Measurements from ENCODE around the gene USH1G. TPM values are rescaled to one million over a fixed set of nuclear protein-coding genes. Genes with fewer than 3 reads are reported as not detected.

Gene USH1G
- total RNA-seq, 6 experiments from 2014 or later: not detected

DNA sequence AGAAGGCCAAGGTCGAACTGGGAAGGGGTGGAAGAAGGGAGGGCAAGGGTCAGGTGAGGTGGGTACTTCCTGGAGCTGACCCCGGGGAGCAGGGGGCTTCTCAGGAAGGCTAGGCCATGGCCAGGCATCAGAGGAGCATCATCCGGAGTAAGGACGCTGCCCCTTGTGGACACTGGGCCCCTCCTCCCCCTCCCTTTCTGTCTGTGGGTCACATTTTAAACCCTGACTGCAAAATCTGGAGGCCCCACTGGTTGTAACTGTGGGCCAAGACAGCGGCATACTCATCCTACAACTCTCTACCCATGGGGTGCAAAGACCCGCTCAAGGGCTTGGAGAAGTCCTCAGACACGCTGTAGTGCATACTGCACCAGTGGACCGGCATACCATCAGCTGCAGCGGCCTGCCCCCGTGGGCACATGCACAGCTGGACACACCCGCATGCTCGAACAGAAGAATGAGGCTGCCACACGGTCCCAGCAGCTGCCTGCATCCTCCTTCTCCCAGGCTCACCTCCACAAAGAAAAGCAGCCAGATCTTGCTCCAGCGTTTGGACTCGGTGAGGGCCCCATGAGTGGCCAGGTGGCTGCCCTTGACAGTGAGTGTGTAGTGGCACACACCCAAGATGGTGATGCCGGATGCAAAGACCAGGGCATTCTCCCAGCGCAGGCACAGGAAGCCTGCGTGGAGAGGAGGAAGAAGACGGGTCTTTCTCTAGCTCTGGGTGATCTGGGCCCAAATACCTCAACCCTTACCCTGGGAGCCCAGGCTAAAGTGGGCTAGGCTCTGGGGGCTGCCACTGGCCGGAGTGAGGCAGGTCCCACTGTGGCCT lies 30.8 kb downstream of the USH1G start:
- Mint-ChIP-seq H3K36me3 (ENCODE audit: low read depth) (no peaks in the 10 kb centered on the region), H3K27ac (no peak overlapping the region), H3K27me3 (ENCODE audit: insufficient read depth) (peaks cover 66% of the 10 kb centered on the region), H3K9me3 (no peaks in the 10 kb centered on the region), H3K4me3 (no peak overlapping the region), H3K4me1 (ENCODE audit: low read depth) (no peaks in the 10 kb centered on the region)
- no peak for DNase-seq
- TF ChIP-seq, protein P1, sequence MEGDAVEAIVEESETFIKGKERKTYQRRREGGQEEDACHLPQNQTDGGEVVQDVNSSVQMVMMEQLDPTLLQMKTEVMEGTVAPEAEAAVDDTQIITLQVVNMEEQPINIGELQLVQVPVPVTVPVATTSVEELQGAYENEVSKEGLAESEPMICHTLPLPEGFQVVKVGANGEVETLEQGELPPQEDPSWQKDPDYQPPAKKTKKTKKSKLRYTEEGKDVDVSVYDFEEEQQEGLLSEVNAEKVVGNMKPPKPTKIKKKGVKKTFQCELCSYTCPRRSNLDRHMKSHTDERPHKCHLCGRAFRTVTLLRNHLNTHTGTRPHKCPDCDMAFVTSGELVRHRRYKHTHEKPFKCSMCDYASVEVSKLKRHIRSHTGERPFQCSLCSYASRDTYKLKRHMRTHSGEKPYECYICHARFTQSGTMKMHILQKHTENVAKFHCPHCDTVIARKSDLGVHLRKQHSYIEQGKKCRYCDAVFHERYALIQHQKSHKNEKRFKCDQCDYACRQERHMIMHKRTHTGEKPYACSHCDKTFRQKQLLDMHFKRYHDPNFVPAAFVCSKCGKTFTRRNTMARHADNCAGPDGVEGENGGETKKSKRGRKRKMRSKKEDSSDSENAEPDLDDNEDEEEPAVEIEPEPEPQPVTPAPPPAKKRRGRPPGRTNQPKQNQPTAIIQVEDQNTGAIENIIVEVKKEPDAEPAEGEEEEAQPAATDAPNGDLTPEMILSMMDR (IDR thresholded peaks at IDR 0.05): no peak

DNA sequence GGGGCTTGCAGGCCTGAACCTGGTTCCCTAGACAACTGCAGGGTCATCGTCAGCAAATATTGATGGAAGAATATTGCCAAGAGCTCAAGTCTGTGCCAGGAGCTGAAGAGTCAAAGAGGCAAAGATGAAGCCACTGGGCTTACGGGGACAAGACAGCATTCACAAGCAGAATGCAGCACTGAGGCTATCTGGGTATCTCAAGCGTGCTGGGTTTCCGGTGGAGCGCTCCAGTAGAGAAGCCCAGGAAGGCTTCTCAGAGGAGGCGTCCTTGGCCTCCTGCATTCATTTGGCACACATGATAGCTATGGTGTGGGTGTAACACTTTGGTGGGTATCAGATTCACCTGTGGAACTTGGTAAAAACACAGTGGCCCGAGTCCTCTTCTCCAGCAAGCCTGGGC lies 32.5 kb downstream of the USH1G start:
- no peak for DNase-seq
- H3K4me1 Mint-ChIP-seq (ENCODE audit: low read depth): no peaks in the 10 kb centered on the region
- H3K36me3 Mint-ChIP-seq (ENCODE audit: low read depth): no peaks in the 10 kb centered on the region
- TF ChIP-seq, protein P1 (IDR thresholded peaks at IDR 0.05): no peak
- no peaks in the 10 kb centered on the region for H3K9me3 Mint-ChIP-seq
- H3K4me3 Mint-ChIP-seq: no peak overlapping the region
- peaks cover 53% of the 10 kb centered on the region for H3K27me3 Mint-ChIP-seq (ENCODE audit: insufficient read depth)
- H3K27ac Mint-ChIP-seq: no peak overlapping the region

DNA sequence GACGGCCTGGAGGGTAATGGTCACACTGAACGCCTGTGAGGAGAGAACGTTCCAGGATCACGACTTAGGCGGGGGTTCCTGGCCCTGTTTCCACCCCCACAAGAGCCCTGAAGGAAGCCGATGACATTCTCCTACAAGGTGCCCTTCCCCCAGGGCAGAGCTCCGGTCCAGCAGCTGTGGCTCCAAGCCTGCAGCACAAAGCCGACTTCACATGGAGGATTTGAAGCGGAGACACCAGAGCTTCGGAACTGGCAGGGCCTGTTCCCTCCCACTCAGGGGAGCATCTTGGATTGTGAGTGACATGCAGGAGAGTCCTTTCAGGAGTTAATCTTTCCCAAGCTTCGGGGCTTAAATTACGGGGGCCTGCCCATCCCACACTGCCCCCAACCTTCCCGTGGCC lies 34.6 kb downstream of the USH1G start:
- Mint-ChIP-seq H3K4me3 (no peak overlapping the region), H3K9me3 (no peaks in the 10 kb centered on the region), H3K36me3 (ENCODE audit: low read depth) (no peaks in the 10 kb centered on the region), H3K4me1 (ENCODE audit: low read depth) (no peaks in the 10 kb centered on the region), H3K27ac (no peak overlapping the region), H3K27me3 (ENCODE audit: insufficient read depth) (peaks cover 45% of the 10 kb centered on the region)
- no peak for DNase-seq
- TF ChIP-seq, protein P1 (IDR thresholded peaks at IDR 0.05): no peak

DNA sequence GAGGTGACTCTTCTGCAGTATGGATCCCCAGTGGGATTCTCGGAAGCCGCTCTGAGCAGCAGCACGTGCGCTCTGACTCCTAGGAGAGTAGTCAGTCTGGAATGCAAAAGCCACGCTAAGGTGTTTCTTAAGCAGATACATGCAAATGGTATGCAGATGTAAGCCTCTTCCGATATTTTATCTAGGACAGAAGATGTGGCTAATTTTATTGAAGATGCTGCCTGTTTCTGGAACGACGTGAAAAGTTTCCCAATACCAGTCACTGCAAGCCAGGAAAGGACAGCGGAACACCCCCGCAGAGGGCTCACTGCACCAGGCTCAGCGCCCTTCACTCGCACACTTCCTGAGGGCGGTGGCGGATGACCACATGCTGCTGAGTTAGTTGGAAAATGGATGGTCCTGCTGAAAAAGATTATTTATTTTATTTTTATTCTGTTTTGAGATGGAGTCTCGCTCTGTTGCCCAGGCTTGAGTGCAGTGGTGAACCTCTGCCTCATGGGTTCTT lies 39.8 kb downstream of the USH1G start:
- H3K9me3 Mint-ChIP-seq: no peaks in the 10 kb centered on the region
- H3K27me3 Mint-ChIP-seq (ENCODE audit: insufficient read depth): peaks cover 50% of the 10 kb centered on the region
- no peak overlapping the region for H3K27ac Mint-ChIP-seq
- TF ChIP-seq, protein P1 (IDR thresholded peaks at IDR 0.05): no peak
- no peaks in the 10 kb centered on the region for H3K36me3 Mint-ChIP-seq (ENCODE audit: low read depth)
- DNase-seq: no peak
- H3K4me3 Mint-ChIP-seq: no peak overlapping the region
- H3K4me1 Mint-ChIP-seq (ENCODE audit: low read depth): no peaks in the 10 kb centered on the region

DNA sequence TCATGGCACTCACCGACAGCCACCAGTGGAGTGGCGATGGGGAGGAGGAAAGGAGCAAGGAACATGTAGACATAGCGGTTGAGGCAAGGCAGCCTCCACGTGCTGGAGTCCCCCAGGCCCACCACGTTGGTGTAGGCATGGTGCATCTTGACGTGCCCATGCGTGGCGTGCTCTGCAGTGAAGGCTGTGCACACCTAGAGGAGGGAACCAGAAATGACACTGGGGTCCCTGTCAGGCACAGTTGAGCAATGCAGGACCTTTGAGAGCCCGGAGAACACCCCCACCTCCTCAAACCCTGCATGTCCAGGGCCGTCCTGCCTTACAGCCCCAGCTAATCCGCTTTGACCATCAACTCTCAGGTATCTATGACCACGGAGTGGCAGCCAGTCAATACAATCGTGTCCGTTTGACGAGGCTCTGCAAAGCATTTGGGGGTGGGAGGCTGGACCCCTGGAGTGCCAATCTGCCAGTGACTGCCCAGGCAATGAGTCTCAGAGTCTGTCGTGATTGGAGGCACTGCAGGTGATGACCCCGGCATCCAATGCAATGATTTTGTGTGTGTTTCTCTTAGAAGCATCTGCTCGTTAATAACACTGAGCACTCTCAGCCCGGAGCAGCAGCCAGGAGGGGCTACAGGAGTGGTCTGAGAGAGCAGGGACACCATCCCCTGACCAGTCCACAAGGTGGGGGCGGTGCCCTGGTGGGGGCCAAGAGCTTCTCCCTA lies 40.4 kb downstream of the USH1G start:
- peaks cover 45% of the 10 kb centered on the region for H3K27me3 Mint-ChIP-seq (ENCODE audit: insufficient read depth)
- H3K4me1 Mint-ChIP-seq (ENCODE audit: low read depth): no peaks in the 10 kb centered on the region
- no peaks in the 10 kb centered on the region for H3K36me3 Mint-ChIP-seq (ENCODE audit: low read depth)

More for the DNA sequence above, 40.4 kb downstream of the USH1G start:
- Mint-ChIP-seq H3K27ac (no peak overlapping the region), H3K9me3 (no peaks in the 10 kb centered on the region), H3K4me3 (no peak overlapping the region)
- no peak for DNase-seq
- TF ChIP-seq, protein P1 (IDR thresholded peaks at IDR 0.05): no peak

Data from HFFc6 (cell line).